ENCODE measurements around the gene TRIO.

TRIO gene

DNA sequence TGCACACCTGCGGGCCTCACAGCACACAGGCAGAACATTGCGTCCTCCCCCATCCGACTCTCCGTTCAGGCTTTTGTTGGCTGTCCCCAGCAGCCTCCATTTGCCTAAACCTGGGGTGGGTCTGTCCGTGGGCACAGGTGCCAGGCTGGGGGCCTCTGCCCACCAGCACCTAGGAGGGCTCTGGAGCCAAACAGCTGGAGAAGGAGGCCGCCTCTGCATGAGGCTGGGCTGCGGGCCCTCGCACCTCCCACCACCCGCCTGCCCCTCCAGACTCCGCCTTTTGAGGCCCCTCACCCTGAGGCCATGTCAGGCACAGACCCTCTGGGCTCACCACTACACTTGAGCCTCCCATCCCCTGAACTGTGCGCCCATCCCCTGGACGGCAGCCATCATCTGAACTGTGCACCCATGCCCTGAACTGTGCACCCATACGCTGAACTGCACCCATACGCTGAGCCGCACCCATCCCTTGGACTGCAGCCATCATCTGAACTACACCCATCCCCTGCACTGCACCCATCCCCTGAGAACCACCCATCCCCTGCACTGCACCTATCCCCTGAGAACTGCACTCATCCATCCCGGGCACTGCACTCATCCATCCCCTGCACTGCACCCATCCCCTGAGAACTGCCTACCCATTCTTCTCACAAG is 340.5 kb downstream of the TRIO start:
- no peaks in the 10 kb centered on the region for H3K79me2 ChIP-seq (ENCODE audit: control insufficient read depth, insufficient read depth, low read length, poor library complexity)
- H3K9ac ChIP-seq (ENCODE audit: low read length): no peak overlapping the region
- H3K14ac ChIP-seq (ENCODE audit: low read length): no peak overlapping the region
- H2BK120ac ChIP-seq (ENCODE audit: insufficient read depth, low read length, poor library complexity): no peak overlapping the region
- H3K4me1 ChIP-seq (ENCODE audit: control insufficient read depth in 1 of 2, insufficient read depth in 2 of 2, low read length in 2 of 2): no peaks in the 10 kb centered on the region
- no peak overlapping the region for H3K4ac ChIP-seq (ENCODE audit: low read depth, low read length)
- no peak overlapping the region for H2BK12ac ChIP-seq (ENCODE audit: low read length)
- H4K8ac ChIP-seq (ENCODE audit: low read depth, low read length): no peak overlapping the region
- H3K27ac ChIP-seq (ENCODE audit: low read depth, low read length): no peak overlapping the region
- no peaks in the 10 kb centered on the region for H3K79me1 ChIP-seq (ENCODE audit: low read length)
- H4K91ac ChIP-seq (ENCODE audit: low read depth, low read length): no peak overlapping the region
- H2AFZ ChIP-seq (ENCODE audit: insufficient read depth, low read length, poor library complexity): no peak overlapping the region
- no peak for DNase-seq
- no peak overlapping the region for H3K18ac ChIP-seq (ENCODE audit: low read length)
- peak overlapping the region; percentile 56 for H3K4me3 ChIP-seq (ENCODE audit: low read depth, low read length)
- no peak overlapping the region for H2BK5ac ChIP-seq (ENCODE audit: low read depth, low read length, poor library complexity)
- no peaks in the 10 kb centered on the region for H3K27me3 ChIP-seq (ENCODE audit: insufficient read depth, low read length)
- peak overlapping the region; percentile 33 for H3K23ac ChIP-seq (ENCODE audit: low read length)
- no peak overlapping the region for H4K12ac ChIP-seq (ENCODE audit: low read depth, low read length)
- WGBS (ENCODE audit: extremely low coverage, insufficient coverage, insufficient read length): no CpG with 5 or more reads among the region's 16 CpGs
- peaks cover 50 to 68% of the 10 kb centered on the region in 2 experiments for H3K36me3 ChIP-seq (ENCODE audit: control insufficient read depth in 1 of 2, insufficient read depth in 2 of 2, low read length in 2 of 2)
- no peaks in the 10 kb centered on the region for H3K9me3 ChIP-seq (ENCODE audit: insufficient read depth, low read depth, low read length)
- no peak overlapping the region for H3K4me2 ChIP-seq (ENCODE audit: low read length)
- H2AK5ac ChIP-seq (ENCODE audit: low read length): no peak overlapping the region

DNA sequence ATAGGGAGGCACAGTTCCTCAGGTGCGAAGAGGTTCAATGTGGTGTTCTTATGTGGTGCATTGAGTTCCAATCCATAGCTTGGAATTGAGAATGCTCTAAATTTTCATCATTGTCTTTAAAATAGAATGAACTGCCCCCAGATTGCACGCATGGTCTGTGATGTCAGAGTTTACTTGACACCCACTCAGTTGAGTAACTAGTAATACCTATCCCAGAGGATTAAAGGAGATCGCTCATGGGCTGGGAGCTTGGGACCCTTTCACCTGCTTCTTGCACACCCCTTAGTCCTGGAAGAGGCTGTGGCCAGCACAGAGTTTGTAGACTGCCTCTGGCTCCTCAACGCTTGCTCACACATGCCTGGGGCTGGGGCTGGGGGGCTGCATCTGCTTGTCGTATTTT is 343.3 kb downstream of the TRIO start:
- no peak overlapping the region for H3K4me3 ChIP-seq (ENCODE audit: low read depth, low read length)
- no peak overlapping the region for H2BK120ac ChIP-seq (ENCODE audit: insufficient read depth, low read length, poor library complexity)
- no peak overlapping the region for H3K9ac ChIP-seq (ENCODE audit: low read length)
- H3K27me3 ChIP-seq (ENCODE audit: insufficient read depth, low read length): no peaks in the 10 kb centered on the region
- peaks cover 58 to 75% of the 10 kb centered on the region in 2 experiments for H3K36me3 ChIP-seq (ENCODE audit: control insufficient read depth in 1 of 2, insufficient read depth in 2 of 2, low read length in 2 of 2)
- H2BK12ac ChIP-seq (ENCODE audit: low read length): no peak overlapping the region
- no peak overlapping the region for H3K4me2 ChIP-seq (ENCODE audit: low read length)
- no peak overlapping the region for H2AFZ ChIP-seq (ENCODE audit: insufficient read depth, low read length, poor library complexity)
- no peaks in the 10 kb centered on the region for H3K9me3 ChIP-seq (ENCODE audit: insufficient read depth, low read depth, low read length)
- no peak overlapping the region for H3K14ac ChIP-seq (ENCODE audit: low read length)
- H3K27ac ChIP-seq (ENCODE audit: low read depth, low read length): no peak overlapping the region
- H3K79me2 ChIP-seq (ENCODE audit: control insufficient read depth, insufficient read depth, low read length, poor library complexity): no peaks in the 10 kb centered on the region
- no peak overlapping the region for H3K23ac ChIP-seq (ENCODE audit: low read length)
- no peak overlapping the region for H2BK5ac ChIP-seq (ENCODE audit: low read depth, low read length, poor library complexity)
- H2AK5ac ChIP-seq (ENCODE audit: low read length): no peak overlapping the region
- no peak overlapping the region for H4K91ac ChIP-seq (ENCODE audit: low read depth, low read length)
- H3K4me1 ChIP-seq (ENCODE audit: control insufficient read depth in 1 of 2, insufficient read depth in 2 of 2, low read length in 2 of 2): peaks cover 2 to 5% of the 10 kb centered on the region in 2 experiments
- no peak overlapping the region for H4K8ac ChIP-seq (ENCODE audit: low read depth, low read length)
- no peak overlapping the region for H4K12ac ChIP-seq (ENCODE audit: low read depth, low read length)
- no CpG with 5 or more reads among the region's 5 CpGs for WGBS (ENCODE audit: extremely low coverage, insufficient coverage, insufficient read length)
- no peaks in the 10 kb centered on the region for H3K79me1 ChIP-seq (ENCODE audit: low read length)
- no peak overlapping the region for H3K4ac ChIP-seq (ENCODE audit: low read depth, low read length)
- no peak for DNase-seq
- H3K18ac ChIP-seq (ENCODE audit: low read length): no peak overlapping the region

DNA sequence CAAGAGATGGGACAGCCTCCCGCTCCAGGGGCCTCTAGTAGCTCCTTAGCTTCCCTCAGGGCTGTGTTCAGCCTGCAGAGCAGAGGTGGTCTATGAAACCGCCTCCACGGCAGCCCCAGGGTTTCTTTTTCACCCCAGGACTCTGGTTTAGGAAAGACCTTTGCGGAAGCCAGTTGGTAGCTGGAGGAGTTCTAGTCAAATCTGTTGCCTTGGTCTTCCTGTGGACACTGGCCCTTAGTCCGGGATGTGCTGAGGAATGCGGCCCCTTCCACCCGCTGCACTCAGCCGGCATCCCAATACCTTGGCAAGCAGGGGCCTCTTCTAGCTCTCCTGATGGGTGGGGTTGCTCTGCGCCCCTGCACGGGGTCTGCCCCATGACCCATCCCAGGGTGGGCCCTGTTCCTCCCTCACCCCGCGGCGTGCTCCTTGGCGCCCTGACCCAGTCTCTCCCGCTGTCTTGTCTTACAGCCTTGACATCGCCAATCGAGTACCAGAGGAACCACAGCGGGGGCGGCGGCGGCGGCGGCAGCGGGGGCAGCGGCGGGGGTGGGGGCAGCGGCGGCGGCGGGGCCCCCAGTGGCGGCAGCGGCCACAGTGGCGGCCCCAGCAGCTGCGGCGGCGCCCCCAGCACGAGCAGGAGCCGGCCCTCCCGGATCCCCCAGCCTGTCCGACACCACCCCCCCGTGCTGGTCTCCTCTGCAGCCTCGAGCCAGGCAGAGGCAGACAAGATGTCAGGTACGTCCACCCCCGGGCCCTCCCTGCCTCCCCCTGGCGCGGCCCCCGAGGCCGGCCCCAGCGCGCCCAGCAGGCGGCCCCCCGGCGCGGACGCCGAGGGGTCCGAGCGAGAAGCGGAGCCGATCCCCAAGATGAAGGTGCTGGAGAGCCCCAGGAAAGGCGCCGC is 344.1 kb downstream of the TRIO start:
- no peak overlapping the region for H3K9ac ChIP-seq (ENCODE audit: low read length)
- H2AK5ac ChIP-seq (ENCODE audit: low read length): no peak overlapping the region
- H4K91ac ChIP-seq (ENCODE audit: low read depth, low read length): no peak overlapping the region
- H3K4me2 ChIP-seq (ENCODE audit: low read length): no peak overlapping the region
- no peaks in the 10 kb centered on the region for H3K79me1 ChIP-seq (ENCODE audit: low read length)
- H2BK120ac ChIP-seq (ENCODE audit: insufficient read depth, low read length, poor library complexity): no peak overlapping the region
- no peak overlapping the region for H4K12ac ChIP-seq (ENCODE audit: low read depth, low read length)
- H3K23ac ChIP-seq (ENCODE audit: low read length): no peak overlapping the region
- peaks cover 2 to 5% of the 10 kb centered on the region in 2 experiments for H3K4me1 ChIP-seq (ENCODE audit: control insufficient read depth in 1 of 2, insufficient read depth in 2 of 2, low read length in 2 of 2)
- H3K14ac ChIP-seq (ENCODE audit: low read length): no peak overlapping the region
- no peak overlapping the region for H3K4me3 ChIP-seq (ENCODE audit: low read depth, low read length)
- no peak overlapping the region for H3K4ac ChIP-seq (ENCODE audit: low read depth, low read length)
- no peaks in the 10 kb centered on the region for H3K79me2 ChIP-seq (ENCODE audit: control insufficient read depth, insufficient read depth, low read length, poor library complexity)
- no peak overlapping the region for H2BK12ac ChIP-seq (ENCODE audit: low read length)
- no peak overlapping the region for H4K8ac ChIP-seq (ENCODE audit: low read depth, low read length)
- H3K27ac ChIP-seq (ENCODE audit: low read depth, low read length): no peak overlapping the region
- no peak for DNase-seq
- H2AFZ ChIP-seq (ENCODE audit: insufficient read depth, low read length, poor library complexity): no peak overlapping the region
- H3K9me3 ChIP-seq (ENCODE audit: insufficient read depth, low read depth, low read length): no peaks in the 10 kb centered on the region
- H3K36me3 ChIP-seq (ENCODE audit: control insufficient read depth in 1 of 2, insufficient read depth in 2 of 2, low read length in 2 of 2): peaks cover 59 to 76% of the 10 kb centered on the region in 2 experiments
- WGBS (ENCODE audit: extremely low coverage, insufficient coverage, insufficient read length): no CpG with 5 or more reads among the region's 62 CpGs
- no peaks in the 10 kb centered on the region for H3K27me3 ChIP-seq (ENCODE audit: insufficient read depth, low read length)
- H2BK5ac ChIP-seq (ENCODE audit: low read depth, low read length, poor library complexity): no peak overlapping the region
- H3K18ac ChIP-seq (ENCODE audit: low read length): no peak overlapping the region

DNA sequence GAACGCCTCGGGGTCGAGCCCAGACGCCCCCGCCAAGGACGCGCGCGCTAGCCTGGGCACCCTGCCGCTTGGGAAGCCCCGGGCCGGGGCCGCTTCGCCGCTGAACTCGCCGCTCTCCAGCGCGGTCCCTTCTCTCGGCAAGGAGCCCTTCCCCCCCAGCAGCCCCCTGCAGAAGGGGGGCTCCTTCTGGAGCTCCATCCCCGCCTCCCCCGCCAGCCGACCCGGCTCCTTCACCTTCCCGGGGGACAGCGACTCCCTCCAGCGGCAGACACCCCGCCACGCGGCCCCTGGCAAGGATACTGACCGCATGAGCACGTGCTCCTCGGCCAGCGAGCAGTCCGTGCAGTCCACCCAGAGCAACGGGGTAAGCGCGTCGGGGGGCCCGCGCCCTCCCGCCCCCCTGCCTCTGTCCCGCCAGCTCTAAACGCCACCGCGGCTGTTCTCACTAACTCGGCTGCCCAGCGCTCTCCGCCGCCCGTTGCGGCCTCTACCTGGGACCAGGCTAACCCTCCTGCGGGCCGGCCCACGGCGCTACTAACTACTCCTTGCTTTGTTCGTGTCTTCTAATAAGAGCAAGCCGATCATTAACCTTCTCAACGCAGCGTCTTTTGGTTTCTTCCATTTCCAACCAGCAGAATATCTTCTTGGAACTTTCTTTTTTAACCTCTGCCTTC is 344.9 kb downstream of the TRIO start:
- WGBS (ENCODE audit: extremely low coverage, insufficient coverage, insufficient read length): no CpG with 5 or more reads among the region's 60 CpGs
- H2BK5ac ChIP-seq (ENCODE audit: low read depth, low read length, poor library complexity): no peak overlapping the region

More for the DNA sequence above, 344.9 kb downstream of the TRIO start:
- H2AK5ac ChIP-seq (ENCODE audit: low read length): no peak overlapping the region
- H3K79me2 ChIP-seq (ENCODE audit: control insufficient read depth, insufficient read depth, low read length, poor library complexity): no peaks in the 10 kb centered on the region
- H3K27ac ChIP-seq (ENCODE audit: low read depth, low read length): no peak overlapping the region
- H3K9ac ChIP-seq (ENCODE audit: low read length): no peak overlapping the region
- no peaks in the 10 kb centered on the region for H3K9me3 ChIP-seq (ENCODE audit: insufficient read depth, low read depth, low read length)
- no peak overlapping the region for H4K8ac ChIP-seq (ENCODE audit: low read depth, low read length)
- H3K4me1 ChIP-seq (ENCODE audit: control insufficient read depth in 1 of 2, insufficient read depth in 2 of 2, low read length in 2 of 2): peaks cover 2 to 5% of the 10 kb centered on the region in 2 experiments
- no peak overlapping the region for H3K4me2 ChIP-seq (ENCODE audit: low read length)
- no peak overlapping the region for H2AFZ ChIP-seq (ENCODE audit: insufficient read depth, low read length, poor library complexity)
- no peak overlapping the region for H3K4ac ChIP-seq (ENCODE audit: low read depth, low read length)
- no peak overlapping the region for H2BK120ac ChIP-seq (ENCODE audit: insufficient read depth, low read length, poor library complexity)
- no peaks in the 10 kb centered on the region for H3K27me3 ChIP-seq (ENCODE audit: insufficient read depth, low read length)
- no peak overlapping the region for H3K23ac ChIP-seq (ENCODE audit: low read length)
- H3K18ac ChIP-seq (ENCODE audit: low read length): no peak overlapping the region
- no peak overlapping the region for H3K14ac ChIP-seq (ENCODE audit: low read length)
- H3K79me1 ChIP-seq (ENCODE audit: low read length): no peaks in the 10 kb centered on the region
- H2BK12ac ChIP-seq (ENCODE audit: low read length): no peak overlapping the region
- H3K36me3 ChIP-seq (ENCODE audit: control insufficient read depth in 1 of 2, insufficient read depth in 2 of 2, low read length in 2 of 2): peaks cover 60 to 77% of the 10 kb centered on the region in 2 experiments
- no peak overlapping the region for H3K4me3 ChIP-seq (ENCODE audit: low read depth, low read length)
- DNase-seq: no peak
- no peak overlapping the region for H4K91ac ChIP-seq (ENCODE audit: low read depth, low read length)
- H4K12ac ChIP-seq (ENCODE audit: low read depth, low read length): no peak overlapping the region

All from trophoblast cell (in vitro differentiated cells and primary cell).